Non-pigmented ciliary epithelial cell (primary cell): ENCODE measurements around the gene PPP1R1C.
A peak's percentile ranks its signal among the peaks of the same experiment; 100 is the strongest.

ENCODE experiments used
- DNase-seq: peaks from one replicate; pipeline ENCODE4 v3.0.0-alpha.2; 2010; ENCODE audit warnings: low read depth

The PPP1R1C gene

GRCh38 chr2:182064019-182064778 is 78.5 kb downstream of the PPP1R1C start:
- DNase-seq, result no peak

- DNase-seq, result peak; percentile 95
These were observed 80.9 kb downstream of the PPP1R1C start for GRCh38 chr2:182066400-182067087.

GRCh38 chr2:182067393-182067792 is 81.7 kb downstream of the PPP1R1C start:
- no peak for DNase-seq

- DNase-seq, result no peak
These were observed 83.2 kb downstream of the PPP1R1C start for GRCh38 chr2:182068811-182069210.

- DNase-seq, result no peak
These were observed 83.8 kb downstream of the PPP1R1C start for GRCh38 chr2:182069416-182069815.

- no peak for DNase-seq
These were observed 84.3 kb downstream of the PPP1R1C start for GRCh38 chr2:182069908-182070307.

GRCh38 chr2:182070736-182071135 is 85.1 kb downstream of the PPP1R1C start:
- DNase-seq, result no peak

GRCh38 chr2:182072861-182073260 is 87.2 kb downstream of the PPP1R1C start:
- no peak for DNase-seq

GRCh38 chr2:182073613-182074012 is 88.0 kb downstream of the PPP1R1C start:
- no peak for DNase-seq

GRCh38 chr2:182077023-182077422 is 91.4 kb downstream of the PPP1R1C start:
- DNase-seq, result no peak

GRCh38 chr2:182077448-182078142 is 91.9 kb downstream of the PPP1R1C start:
- DNase-seq, result peak; percentile 82

- no peak for DNase-seq
These were observed 93.4 kb downstream of the PPP1R1C start for GRCh38 chr2:182078988-182079602.

- DNase-seq, result no peak
These were observed 94.8 kb downstream of the PPP1R1C start for GRCh38 chr2:182080493-182080892.

- DNase-seq, result no peak
These were observed 96.1 kb downstream of the PPP1R1C start for GRCh38 chr2:182081602-182082260.

GRCh38 chr2:182088681-182089320 is 103.1 kb downstream of the PPP1R1C start:
- DNase-seq, result no peak

- no peak for DNase-seq
These were observed 104.8 kb downstream of the PPP1R1C start for GRCh38 chr2:182090486-182090885.

GRCh38 chr2:182097571-182098164 is 112.0 kb downstream of the PPP1R1C start:
- DNase-seq, result no peak

GRCh38 chr2:182098648-182099047 is 113.0 kb downstream of the PPP1R1C start:
- DNase-seq, result no peak

GRCh38 chr2:182101263-182101662 is 115.6 kb downstream of the PPP1R1C start:
- DNase-seq, result no peak

- no peak for DNase-seq
These were observed 117.9 kb downstream of the PPP1R1C start for GRCh38 chr2:182103526-182103925.

- no peak for DNase-seq
These were observed 124.7 kb downstream of the PPP1R1C start for GRCh38 chr2:182110347-182110746.
